ENCODE data around the gene CFAP410. TPM values are rescaled to one million over a fixed set of nuclear protein-coding genes. Genes with fewer than 3 reads are reported as not detected.

Gene CFAP410
- polyA plus RNA-seq, 1 donor from 2014 or later = 36.5 TPM

- peak overlapping the region; percentile 78 for H3K4me3 ChIP-seq (ENCODE audit: low read length)
- H4K20me1 ChIP-seq (ENCODE audit: insufficient read depth) = no peaks in the 10 kb centered on the region
- no peaks in the 10 kb centered on the region for H3K27me3 ChIP-seq (ENCODE audit: insufficient read depth, low read depth, low read length)
- TF ChIP-seq CTCF (IDR thresholded peaks at IDR 0.05; ENCODE audit: poor library complexity, severe bottlenecking) (no peak), REST (IDR thresholded peaks at IDR 0.05; ENCODE audit: borderline replicate concordance) (no peak), TAF1 (IDR thresholded peaks at IDR 0.05; ENCODE audit: low read depth) (no peak), EZH2 (IDR thresholded peaks at IDR 0.05; ENCODE audit: borderline replicate concordance, insufficient read depth, low read length, poor library complexity, severe bottlenecking) (no peak), EP300 (conservative IDR thresholded peaks at IDR 0.05; ENCODE audit: poor library complexity, severe bottlenecking) (no peak), SMC3 (conservative IDR thresholded peaks at IDR 0.05; ENCODE audit: poor library complexity) (no peak), MXI1 (conservative IDR thresholded peaks at IDR 0.05; ENCODE audit: poor library complexity, severe bottlenecking) (no peak), POLR2AphosphoS5 (IDR thresholded peaks at IDR 0.05) (no peak), RAD21 (conservative IDR thresholded peaks at IDR 0.05) (no peak)
- peak overlapping the region; percentile 39 for H3K4me2 ChIP-seq (ENCODE audit: low read length)
- H3K27ac ChIP-seq (ENCODE audit: low read length) = no peak overlapping the region
- no peaks in the 10 kb centered on the region for H3K9me3 ChIP-seq (ENCODE audit: low read length)
- no peaks in the 10 kb centered on the region for H3K79me2 ChIP-seq (replicated peaks; ENCODE audit: insufficient read depth, low read length)
- H2AFZ ChIP-seq (ENCODE audit: low read depth, low read length) = peak overlapping the region; percentile 25
- no peaks in the 10 kb centered on the region for H3K36me3 ChIP-seq (ENCODE audit: insufficient read depth, low read length)
- H3K9ac ChIP-seq (ENCODE audit: low read length) = peak overlapping the region; percentile 68
- no peaks in the 10 kb centered on the region for H3F3A ChIP-seq (ENCODE audit: insufficient read depth, low read length, poor library complexity, severe bottlenecking)
- no peaks in the 10 kb centered on the region for H3K9me2 ChIP-seq (ENCODE audit: insufficient read depth, low read length)
Observed at GRCh38 chr21:44299085-44299457, 40.1 kb downstream of the CFAP410 start.

- H3K27me3 ChIP-seq (ENCODE audit: insufficient read depth, low read depth, low read length) = no peaks in the 10 kb centered on the region
- H4K20me1 ChIP-seq (ENCODE audit: insufficient read depth) = no peaks in the 10 kb centered on the region
- H2AFZ ChIP-seq (ENCODE audit: low read depth, low read length) = no peak overlapping the region
- no peaks in the 10 kb centered on the region for H3K9me2 ChIP-seq (ENCODE audit: insufficient read depth, low read length)
- no peak for TF ChIP-seq EZH2 (IDR thresholded peaks at IDR 0.05; ENCODE audit: borderline replicate concordance, insufficient read depth, low read length, poor library complexity, severe bottlenecking)
- TF ChIP-seq RAD21 (conservative IDR thresholded peaks at IDR 0.05) = no peak
- no peak for TF ChIP-seq SMC3 (conservative IDR thresholded peaks at IDR 0.05; ENCODE audit: poor library complexity)
- no peak for TF ChIP-seq MXI1 (conservative IDR thresholded peaks at IDR 0.05; ENCODE audit: poor library complexity, severe bottlenecking)
- TF ChIP-seq EP300 (conservative IDR thresholded peaks at IDR 0.05; ENCODE audit: poor library complexity, severe bottlenecking) = no peak
- TF ChIP-seq POLR2AphosphoS5 (IDR thresholded peaks at IDR 0.05) = no peak
- TF ChIP-seq CTCF (IDR thresholded peaks at IDR 0.05; ENCODE audit: poor library complexity, severe bottlenecking) = no peak
- TF ChIP-seq REST (IDR thresholded peaks at IDR 0.05; ENCODE audit: borderline replicate concordance) = no peak
- TF ChIP-seq TAF1 (IDR thresholded peaks at IDR 0.05; ENCODE audit: low read depth) = no peak
- H3K4me3 ChIP-seq (ENCODE audit: low read length) = no peak overlapping the region
- no peaks in the 10 kb centered on the region for H3K36me3 ChIP-seq (ENCODE audit: insufficient read depth, low read length)
- H3K79me2 ChIP-seq (replicated peaks; ENCODE audit: insufficient read depth, low read length) = no peaks in the 10 kb centered on the region
- H3F3A ChIP-seq (ENCODE audit: insufficient read depth, low read length, poor library complexity, severe bottlenecking) = no peaks in the 10 kb centered on the region
- no peak overlapping the region for H3K27ac ChIP-seq (ENCODE audit: low read length)
- H3K9ac ChIP-seq (ENCODE audit: low read length) = no peak overlapping the region
- no peak overlapping the region for H3K4me2 ChIP-seq (ENCODE audit: low read length)
- H3K9me3 ChIP-seq (ENCODE audit: low read length) = no peaks in the 10 kb centered on the region
Observed at GRCh38 chr21:44298301-44298700, 40.9 kb downstream of the CFAP410 start.

All from neural cell (in vitro differentiated cells).